IPS-18a (cell line): Measurements from ENCODE around the gene TSPYL1.

ENCODE experiments used
- H3K27ac ChIP-seq: one replicate; pipeline ENCODE4 v1.5.1; 2013; ENCODE audit warnings: low read length
- H3K27me3 ChIP-seq: one replicate; pipeline ENCODE4 v1.6.1; 2013; ENCODE audit warnings: mild to moderate bottlenecking, low read length; ENCODE audit not compliant: control insufficient read depth, insufficient read depth
- H3K36me3 ChIP-seq: one replicate; pipeline ENCODE4 v1.6.1; 2013; ENCODE audit warnings: low read depth, low read length; ENCODE audit not compliant: control insufficient read depth
- H3K4me1 ChIP-seq: one replicate; pipeline ENCODE4 v1.6.1; 2013; ENCODE audit warnings: low read depth, low read length; ENCODE audit not compliant: control insufficient read depth
- H3K4me3 ChIP-seq: one replicate; pipeline ENCODE4 v1.5.1; 2013; ENCODE audit warnings: low read length
- H3K9ac ChIP-seq: one replicate; pipeline ENCODE4 v1.6.1; 2013; ENCODE audit warnings: mild to moderate bottlenecking, low read length, moderate library complexity
- H3K9me3 ChIP-seq: one replicate; pipeline ENCODE4 v1.6.1; 2013; ENCODE audit warnings: low read depth, low read length; ENCODE audit not compliant: control insufficient read depth

The TSPYL1 gene

DNA sequence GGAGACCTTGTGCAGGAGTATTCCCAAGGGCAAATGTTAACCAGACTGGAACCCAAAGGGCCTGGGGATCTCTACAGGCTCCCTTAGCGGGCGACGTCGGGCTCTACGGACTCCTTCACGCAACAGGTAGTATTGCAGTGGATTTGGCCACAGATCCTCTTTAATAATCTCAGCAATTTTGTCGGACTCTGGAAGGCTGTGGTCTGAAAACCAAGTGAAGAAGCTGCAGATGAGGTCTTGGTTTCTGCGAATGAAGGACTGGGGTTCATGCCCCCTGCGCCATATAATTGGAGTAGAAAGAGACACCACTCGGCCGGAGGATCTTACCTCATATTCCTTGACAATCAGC is 1.3 kb downstream of the TSPYL1 start:
- Histone ChIP-seq H3K4me3 (peak overlapping the region; percentile 95), H3K4me1 (peaks cover 23% of the 10 kb centered on the region), H3K9me3 (no peaks in the 10 kb centered on the region), H3K27me3 (no peaks in the 10 kb centered on the region), H3K9ac (peak overlapping the region; percentile 97), H3K27ac (no peak overlapping the region), H3K36me3 (peaks cover 3% of the 10 kb centered on the region)

DNA sequence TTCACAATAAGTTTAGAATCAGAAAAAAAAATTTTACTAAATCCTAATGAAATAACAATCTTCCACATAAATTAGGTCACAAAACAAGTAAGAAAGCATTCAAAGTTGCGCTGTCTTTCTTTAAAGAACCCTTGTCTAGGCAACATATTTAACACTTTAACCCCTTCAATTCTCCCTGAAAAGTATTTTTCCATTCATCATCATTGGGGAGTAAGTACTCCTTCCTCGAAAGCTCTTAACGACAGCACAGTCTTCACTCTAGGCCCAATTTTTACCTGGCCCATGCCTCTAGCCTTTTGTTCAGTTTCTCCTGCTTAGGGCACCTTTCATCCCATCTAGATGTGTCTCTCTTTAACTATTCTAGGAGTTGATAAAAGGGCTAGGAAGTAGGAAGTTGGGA is 2.6 kb downstream of the TSPYL1 start:
- H3K36me3 ChIP-seq = peaks cover 3% of the 10 kb centered on the region
- peak overlapping the region; percentile 58 for H3K4me3 ChIP-seq
- no peaks in the 10 kb centered on the region for H3K27me3 ChIP-seq
- H3K27ac ChIP-seq = no peak overlapping the region
- peaks cover 33% of the 10 kb centered on the region for H3K4me1 ChIP-seq
- H3K9ac ChIP-seq = peak overlapping the region; percentile 24
- no peaks in the 10 kb centered on the region for H3K9me3 ChIP-seq

DNA sequence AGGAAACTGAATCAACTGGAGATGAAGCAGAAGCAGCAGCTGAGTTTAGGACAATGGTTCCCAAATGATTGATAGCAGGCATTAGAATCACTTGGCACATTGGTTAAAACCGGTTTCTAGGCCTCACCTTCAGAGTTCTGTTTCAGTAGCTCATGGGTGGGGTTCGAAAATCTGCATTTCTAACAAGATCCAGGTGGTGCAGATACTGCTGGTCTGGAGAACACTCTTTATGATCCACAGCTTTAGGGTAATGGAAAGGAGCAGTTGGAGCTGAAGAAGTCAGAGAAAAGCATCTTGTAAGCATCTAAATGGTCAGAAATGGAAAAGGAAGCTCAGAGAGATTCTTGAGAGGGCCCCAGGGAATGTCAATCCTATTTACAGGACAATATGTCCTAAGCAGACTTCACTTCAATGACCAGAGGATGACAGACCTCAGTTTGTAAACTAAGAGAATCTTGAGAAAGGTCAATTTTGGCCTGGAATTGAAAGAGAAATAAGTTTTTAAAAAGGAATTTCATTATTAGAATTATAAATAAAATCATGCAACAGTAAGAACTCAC is 8.5 kb downstream of the TSPYL1 start:
- H3K36me3 ChIP-seq = peaks cover 3% of the 10 kb centered on the region
- H3K4me1 ChIP-seq = peaks cover 26% of the 10 kb centered on the region
- H3K4me3 ChIP-seq = peak overlapping the region; percentile 6
- no peak overlapping the region for H3K9ac ChIP-seq
- no peak overlapping the region for H3K27ac ChIP-seq
- no peaks in the 10 kb centered on the region for H3K27me3 ChIP-seq
- H3K9me3 ChIP-seq = no peaks in the 10 kb centered on the region

DNA sequence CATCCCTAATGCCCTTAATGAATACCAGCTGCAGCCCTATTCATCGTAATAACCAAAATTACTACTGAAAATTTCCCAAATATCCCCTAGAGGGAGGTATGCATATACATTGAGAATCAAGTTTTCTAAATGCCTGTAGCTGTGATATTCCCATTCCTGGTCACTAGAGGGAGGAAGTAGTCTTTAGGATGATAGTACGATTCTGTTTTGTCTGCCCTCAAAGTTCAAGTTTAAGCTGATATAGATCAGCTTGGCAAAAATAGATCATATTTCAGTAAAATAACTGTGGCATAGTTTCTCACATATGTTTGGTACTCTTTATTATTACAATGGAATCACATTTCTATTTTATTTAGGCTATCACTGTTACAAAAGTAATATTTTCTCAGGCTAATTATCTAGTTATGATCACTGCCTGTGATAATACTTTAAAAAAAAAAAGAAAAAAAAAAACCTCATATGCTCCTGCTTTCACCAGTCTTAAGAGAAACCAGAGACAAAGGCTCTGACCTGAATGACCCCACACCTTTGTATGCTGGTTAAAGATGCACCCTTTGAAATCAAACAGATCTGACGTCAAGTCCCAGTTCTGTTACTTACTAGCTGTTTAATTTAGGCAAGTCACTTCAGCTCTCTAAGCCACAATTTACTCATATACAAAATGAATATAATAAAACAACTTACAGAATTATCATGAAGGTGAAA is 11.0 kb downstream of the TSPYL1 start:
- Histone ChIP-seq H3K27ac (no peak overlapping the region), H3K4me1 (peaks cover 24% of the 10 kb centered on the region), H3K9me3 (no peaks in the 10 kb centered on the region), H3K4me3 (no peak overlapping the region), H3K27me3 (no peaks in the 10 kb centered on the region), H3K9ac (no peak overlapping the region), H3K36me3 (no peaks in the 10 kb centered on the region)

DNA sequence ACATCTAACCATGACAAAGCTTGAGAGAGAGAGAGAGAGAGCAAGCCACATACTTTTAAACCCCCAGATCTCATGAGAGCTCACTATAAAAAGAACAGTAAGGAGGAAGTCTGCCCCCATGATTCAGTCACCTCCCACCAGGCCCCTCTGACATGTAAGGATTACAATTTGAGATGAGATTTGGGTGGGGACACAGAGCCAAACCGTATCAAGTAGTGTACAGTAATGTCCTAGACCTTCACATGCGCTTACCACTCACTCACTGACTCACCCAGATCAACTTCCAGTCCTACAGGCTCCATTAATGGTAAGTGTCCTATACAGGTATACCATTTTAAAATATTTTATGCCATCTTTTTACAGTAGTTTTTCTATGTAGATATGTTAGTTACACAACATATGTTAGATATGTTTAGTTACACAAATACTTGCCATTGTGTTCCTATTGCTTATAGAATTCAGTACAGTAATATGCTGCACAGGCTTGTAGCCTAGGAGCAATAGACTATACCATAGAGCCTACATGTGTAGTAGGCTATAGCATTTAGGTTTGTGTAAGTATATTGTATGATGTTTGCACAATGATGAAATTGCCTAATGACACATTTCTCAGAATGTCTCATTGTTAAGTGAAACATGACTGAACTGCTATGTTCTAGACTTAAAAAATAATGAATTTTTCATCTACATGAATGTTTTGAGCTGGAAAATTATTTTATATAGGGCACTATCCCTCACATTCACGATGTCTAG is 11.7 kb downstream of the TSPYL1 start:
- H3K4me3 ChIP-seq = no peak overlapping the region
- H3K9me3 ChIP-seq = no peaks in the 10 kb centered on the region
- H3K4me1 ChIP-seq = peaks cover 23% of the 10 kb centered on the region
- no peaks in the 10 kb centered on the region for H3K36me3 ChIP-seq
- H3K27me3 ChIP-seq = no peaks in the 10 kb centered on the region
- no peak overlapping the region for H3K27ac ChIP-seq
- H3K9ac ChIP-seq = no peak overlapping the region

DNA sequence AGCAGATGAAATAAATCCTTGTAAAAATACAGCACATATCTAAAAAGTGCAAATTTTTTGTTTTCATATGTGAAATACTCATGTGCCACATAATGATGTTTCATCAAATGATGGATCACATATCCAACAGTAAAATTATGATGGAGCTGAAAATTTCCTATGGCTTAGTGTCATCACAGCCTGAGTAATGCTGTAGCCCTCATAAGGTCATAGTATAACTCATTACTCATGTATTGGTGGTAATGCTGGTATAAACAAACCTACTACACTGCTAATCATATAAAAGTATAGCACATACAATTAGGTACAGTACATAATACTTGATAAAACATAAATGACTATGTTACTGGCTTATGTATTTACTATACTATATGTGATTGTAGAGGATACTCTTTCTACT is 12.9 kb downstream of the TSPYL1 start:
- Histone ChIP-seq H3K9me3 (no peaks in the 10 kb centered on the region), H3K9ac (no peak overlapping the region), H3K27ac (no peak overlapping the region)

DNA sequence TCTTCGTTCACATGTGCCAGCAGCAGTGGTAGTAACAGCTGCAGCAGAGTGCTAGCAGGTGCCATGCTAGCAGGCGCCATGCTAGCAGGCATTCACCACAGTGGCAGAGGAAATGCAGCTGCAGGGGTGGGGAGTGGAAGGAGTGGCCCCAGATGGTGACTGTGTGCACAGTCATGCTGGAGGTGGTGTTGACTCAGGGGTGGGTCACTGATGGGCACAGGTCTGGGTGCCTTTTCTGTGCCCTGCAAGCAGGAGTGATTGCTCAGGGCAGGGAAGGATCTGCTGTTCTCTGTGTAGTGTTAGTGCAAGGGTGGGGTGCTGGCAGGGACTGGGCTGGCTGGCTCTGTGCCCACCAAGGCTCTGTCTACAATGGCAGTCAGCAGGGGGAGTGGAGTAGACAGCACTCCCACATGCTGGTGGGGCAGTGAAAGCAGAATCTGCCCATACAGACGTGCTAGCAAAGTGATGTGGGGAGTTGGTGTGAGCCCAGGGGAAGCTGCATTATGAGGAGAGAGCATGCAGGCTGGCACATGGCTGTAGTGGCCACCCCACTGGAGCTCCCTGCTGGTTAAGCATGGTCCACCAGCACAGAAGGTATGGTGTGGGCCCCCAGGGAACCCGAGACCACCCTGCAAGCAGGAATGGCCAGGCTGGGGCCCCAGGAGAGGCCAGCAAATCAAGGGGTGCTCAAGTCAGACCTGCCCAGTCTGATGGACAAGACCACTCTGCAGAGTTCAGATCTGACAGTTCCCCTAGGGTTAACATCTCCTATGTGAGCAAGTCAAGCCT is 14.5 kb downstream of the TSPYL1 start:
- no peak overlapping the region for H3K9ac ChIP-seq
- no peaks in the 10 kb centered on the region for H3K27me3 ChIP-seq
- no peak overlapping the region for H3K4me3 ChIP-seq
- H3K36me3 ChIP-seq = no peaks in the 10 kb centered on the region
- no peaks in the 10 kb centered on the region for H3K9me3 ChIP-seq
- H3K4me1 ChIP-seq = no peaks in the 10 kb centered on the region
- no peak overlapping the region for H3K27ac ChIP-seq

More for the DNA sequence above, 12.9 kb downstream of the TSPYL1 start:
- no peaks in the 10 kb centered on the region for H3K36me3 ChIP-seq
- peaks cover 11% of the 10 kb centered on the region for H3K4me1 ChIP-seq
- H3K27me3 ChIP-seq = no peaks in the 10 kb centered on the region
- H3K4me3 ChIP-seq = no peak overlapping the region

DNA sequence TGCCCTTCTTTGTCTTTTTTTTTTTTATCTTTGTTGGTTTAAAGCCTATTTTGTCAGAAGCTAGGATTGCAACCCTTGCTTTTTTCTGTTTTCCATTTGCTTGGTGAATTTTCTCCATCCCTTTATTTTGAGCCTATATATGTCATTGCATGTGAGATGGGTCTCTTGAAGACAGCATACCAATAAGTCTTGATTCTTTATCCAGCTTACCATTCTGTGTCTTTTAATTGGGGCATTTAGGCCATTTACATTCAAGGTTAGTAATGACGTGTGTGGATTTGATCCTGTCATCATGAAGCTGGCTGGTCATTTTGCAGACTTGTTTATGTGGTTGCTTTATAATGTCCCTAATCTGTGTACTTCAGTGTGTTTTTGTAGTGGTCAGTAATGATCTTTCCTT is 16.4 kb downstream of the TSPYL1 start:
- H3K9me3 ChIP-seq = no peaks in the 10 kb centered on the region
- H3K27ac ChIP-seq = no peak overlapping the region
- H3K4me3 ChIP-seq = no peak overlapping the region
- H3K4me1 ChIP-seq = no peaks in the 10 kb centered on the region
- no peak overlapping the region for H3K9ac ChIP-seq
- H3K27me3 ChIP-seq = no peaks in the 10 kb centered on the region
- no peaks in the 10 kb centered on the region for H3K36me3 ChIP-seq

DNA sequence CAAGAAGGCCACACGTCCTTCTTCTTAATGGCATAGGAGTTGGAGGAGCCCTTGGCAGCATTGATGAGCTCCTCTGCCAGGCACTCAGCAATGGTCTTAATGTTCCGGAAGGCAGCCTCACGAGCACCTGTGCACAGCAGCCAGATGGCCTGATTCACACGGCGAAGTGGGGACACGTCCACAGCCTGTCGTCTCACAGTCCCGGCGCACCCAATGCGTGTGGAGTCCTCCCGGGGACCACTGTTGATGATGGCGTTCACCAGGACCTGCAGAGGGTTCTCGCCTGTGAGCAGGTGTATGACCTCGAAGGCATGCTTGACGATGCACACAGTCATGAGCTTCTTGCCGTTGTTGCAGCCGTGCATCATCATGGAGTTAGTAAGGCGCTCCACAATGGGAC is 21.2 kb downstream of the TSPYL1 start:
- Histone ChIP-seq H3K27me3 (no peaks in the 10 kb centered on the region), H3K4me1 (peaks cover 11% of the 10 kb centered on the region), H3K4me3 (no peak overlapping the region), H3K9me3 (no peaks in the 10 kb centered on the region), H3K27ac (no peak overlapping the region), H3K9ac (no peak overlapping the region), H3K36me3 (no peaks in the 10 kb centered on the region)

DNA sequence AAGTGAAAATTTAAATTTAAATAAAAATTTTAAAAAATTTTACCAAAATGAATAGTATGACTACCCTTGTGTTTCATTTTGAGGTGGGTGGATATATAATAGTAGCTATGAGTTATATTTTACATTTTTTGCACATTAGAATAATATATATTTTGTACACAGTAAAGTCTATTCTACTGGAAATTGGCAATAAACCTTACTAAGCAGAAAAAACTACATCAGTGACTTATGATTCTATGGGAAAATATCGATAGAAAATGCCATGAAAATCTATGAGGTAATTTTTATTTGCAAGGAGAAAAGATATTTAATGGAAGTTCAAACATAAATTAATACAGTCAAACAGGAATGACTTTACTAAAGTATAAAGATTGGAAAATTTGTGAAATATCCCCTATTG is 23.0 kb downstream of the TSPYL1 start:
- no peaks in the 10 kb centered on the region for H3K9me3 ChIP-seq
- no peaks in the 10 kb centered on the region for H3K27me3 ChIP-seq
- no peak overlapping the region for H3K27ac ChIP-seq
- no peaks in the 10 kb centered on the region for H3K36me3 ChIP-seq
- peaks cover 17% of the 10 kb centered on the region for H3K4me1 ChIP-seq
- no peak overlapping the region for H3K9ac ChIP-seq
- no peak overlapping the region for H3K4me3 ChIP-seq

DNA sequence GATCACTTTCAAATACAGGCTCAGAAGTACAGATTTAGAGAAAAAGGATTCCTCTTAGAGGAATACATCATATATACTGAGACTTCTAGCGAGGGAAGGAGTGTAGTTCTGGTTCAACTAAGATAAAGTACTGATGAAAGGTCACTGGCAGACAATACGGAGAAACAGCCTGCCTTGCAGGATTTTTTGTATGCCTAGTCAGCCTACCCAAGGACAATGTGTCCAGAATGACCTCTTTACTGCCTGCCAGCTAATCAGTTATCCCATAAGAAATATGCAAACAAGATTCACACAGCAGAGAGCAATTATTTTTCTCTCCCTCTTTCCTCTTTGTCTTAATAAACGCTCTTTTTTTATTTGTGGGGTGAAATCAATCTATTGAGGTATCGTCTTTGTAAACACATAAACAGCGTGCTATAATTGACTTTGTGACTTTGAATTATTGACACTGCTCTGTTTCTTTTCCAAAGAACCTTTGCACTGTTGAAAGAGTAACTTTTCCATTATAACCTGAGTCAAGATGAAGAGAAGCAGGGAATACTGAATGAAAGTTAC is 24.4 kb downstream of the TSPYL1 start:
- peak overlapping the region; percentile 99 for H3K9ac ChIP-seq
- H3K4me3 ChIP-seq = peak overlapping the region; percentile 93
- H3K4me1 ChIP-seq = peaks cover 17% of the 10 kb centered on the region

More for the DNA sequence above, 24.4 kb downstream of the TSPYL1 start:
- H3K36me3 ChIP-seq = no peaks in the 10 kb centered on the region
- H3K9me3 ChIP-seq = no peaks in the 10 kb centered on the region
- no peak overlapping the region for H3K27ac ChIP-seq
- no peaks in the 10 kb centered on the region for H3K27me3 ChIP-seq
